GM18508 (cell line): Measurements from ENCODE around the gene KPRP.

Source experiments
- ATAC-seq: cut with Tn5 transposase; IDR thresholded peaks from one replicate; pipeline ENCODE4 v1.9.1; 2021; ENCODE audit warnings: moderate number of reproducible peaks; ENCODE audit not compliant: insufficient read depth, unreplicated experiment

KPRP gene

DNA sequence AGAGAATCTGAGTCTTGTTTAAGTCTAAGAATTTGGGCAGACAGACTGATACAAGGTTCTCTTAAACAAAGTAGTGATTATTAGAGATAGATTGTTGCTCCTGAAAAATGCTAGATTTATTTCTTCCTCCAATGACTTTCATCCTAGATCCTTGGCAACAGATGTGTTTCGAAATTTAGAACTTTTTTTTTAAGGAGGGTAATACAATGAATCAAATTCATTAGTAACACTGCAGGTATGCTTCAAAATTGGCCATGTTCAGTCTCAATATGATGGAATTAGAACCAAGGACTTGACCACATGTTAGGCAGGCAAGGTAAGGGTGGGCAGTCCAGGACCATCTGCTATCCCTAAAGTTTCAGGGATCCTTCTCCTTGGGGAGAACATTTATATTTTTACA, 12.6 kb downstream of the KPRP start:
- ATAC-seq = no peak

DNA sequence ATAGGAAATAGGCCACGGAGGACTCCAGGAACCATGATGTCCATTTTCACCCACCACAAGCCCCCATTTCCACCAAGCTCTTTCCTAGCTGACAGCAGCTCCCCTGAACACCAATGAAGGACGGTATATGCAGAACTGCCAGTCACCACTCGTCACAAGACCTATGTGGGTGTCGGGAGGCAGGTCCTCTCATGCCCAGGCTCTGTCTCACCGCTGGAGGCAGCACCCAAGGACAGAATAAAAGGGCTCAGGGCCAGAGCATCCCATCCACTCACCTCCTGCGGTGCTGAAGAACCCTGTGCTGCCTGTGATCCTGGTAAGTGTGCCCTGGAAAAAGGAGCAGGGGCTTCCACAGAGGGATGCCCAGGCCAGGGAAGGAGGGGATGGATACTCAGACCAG, 17.1 kb downstream of the KPRP start, which contains the start of gene LCE1F:
Gene LCE1F, plus strand, starts transcription at position 266 of the 400 bp plus-strand sequence. CDS start 1,232 bp downstream, outside the sequence.
- no peak for ATAC-seq

DNA sequence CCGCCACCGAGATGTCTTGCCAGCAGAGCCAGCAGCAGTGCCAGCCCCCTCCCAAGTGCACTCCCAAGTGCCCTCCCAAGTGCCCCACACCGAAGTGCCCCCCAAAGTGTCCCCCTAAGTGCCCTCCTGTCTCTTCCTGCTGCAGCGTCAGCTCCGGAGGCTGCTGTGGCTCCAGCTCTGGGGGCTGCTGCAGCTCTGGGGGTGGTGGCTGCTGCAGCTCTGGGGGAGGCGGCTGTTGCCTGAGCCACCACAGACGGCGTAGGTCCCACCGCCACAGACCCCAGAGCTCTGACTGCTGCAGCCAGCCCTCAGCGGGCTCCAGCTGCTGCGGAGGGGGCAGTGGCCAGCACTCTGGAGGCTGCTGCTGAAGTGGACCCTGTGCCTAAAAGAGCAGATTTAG, 18.5 kb downstream of the KPRP start:
- ATAC-seq = no peak

DNA sequence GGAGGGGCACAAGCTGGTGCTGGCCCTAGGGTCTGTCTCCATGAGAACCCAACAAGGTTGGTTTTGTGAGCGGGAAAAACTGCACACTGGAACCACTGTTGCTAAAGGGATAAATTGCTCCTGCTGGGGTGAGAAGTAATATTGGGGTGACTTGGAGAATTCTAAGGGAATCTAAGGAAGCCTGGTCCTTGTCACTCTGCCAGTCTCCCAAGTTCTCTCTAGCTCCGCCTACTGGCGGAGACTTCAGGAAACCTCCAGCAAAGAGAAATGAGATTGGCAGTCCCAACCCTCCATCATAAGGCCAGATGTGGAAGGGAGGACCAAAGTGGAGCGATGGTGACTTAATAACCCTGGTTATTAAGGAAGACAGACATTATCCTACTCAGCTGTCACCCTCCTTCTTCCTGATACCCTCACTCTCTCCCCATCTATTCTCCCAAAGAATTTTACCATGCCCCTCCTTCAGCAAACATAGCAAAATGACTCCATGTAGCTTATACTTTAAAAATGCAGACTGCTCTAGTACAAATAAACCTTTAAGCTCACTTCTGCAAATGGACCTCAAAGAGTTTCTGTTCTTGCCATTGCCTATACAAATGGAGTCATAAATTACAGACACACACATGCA, 19.8 kb downstream of the KPRP start:
- no peak for ATAC-seq

DNA sequence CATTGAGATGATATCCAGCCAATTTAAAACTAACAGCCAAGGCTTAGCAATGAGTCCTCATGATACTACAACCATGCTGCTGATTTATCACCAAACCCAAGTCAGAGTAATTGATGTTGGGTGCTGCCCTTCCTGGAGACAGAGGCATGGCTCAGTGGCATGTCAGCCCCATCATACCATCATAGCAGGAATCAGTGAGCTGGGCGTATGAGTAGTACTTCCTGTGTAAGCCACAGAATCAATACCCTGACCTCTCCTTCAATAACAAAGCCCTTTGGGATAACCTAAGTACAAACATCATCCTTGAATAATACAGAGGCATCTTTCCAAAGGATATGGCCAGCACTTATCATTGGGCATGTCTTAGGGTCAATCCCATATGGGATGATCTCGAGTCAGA, 25.3 kb downstream of the KPRP start:
- ATAC-seq = no peak

DNA sequence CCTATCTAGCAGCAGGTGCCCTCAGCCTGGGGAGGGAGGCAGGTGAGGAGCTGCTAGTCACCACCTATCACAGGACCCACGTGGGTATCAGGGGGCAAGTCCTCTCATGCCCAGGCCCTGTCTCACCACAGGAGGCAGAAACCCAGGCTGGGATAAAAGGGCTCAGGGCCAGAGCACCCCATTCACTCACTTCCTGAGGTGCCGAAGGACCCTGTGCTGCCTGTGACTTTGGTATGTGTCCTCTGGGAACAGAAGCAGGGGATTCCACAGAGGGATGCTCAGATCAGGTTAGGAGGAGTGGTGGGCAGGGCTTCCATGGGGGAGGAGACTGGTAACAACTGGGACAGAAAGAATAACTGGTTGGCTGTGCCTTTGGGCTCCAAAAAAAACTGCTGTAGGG, 28.3 kb downstream of the KPRP start, which contains the start of gene LCE1E:
Gene LCE1E, plus strand, starts transcription at position 181 of the 400 bp plus-strand sequence. CDS start 1,043 bp downstream, outside the sequence.
- ATAC-seq = no peak

DNA sequence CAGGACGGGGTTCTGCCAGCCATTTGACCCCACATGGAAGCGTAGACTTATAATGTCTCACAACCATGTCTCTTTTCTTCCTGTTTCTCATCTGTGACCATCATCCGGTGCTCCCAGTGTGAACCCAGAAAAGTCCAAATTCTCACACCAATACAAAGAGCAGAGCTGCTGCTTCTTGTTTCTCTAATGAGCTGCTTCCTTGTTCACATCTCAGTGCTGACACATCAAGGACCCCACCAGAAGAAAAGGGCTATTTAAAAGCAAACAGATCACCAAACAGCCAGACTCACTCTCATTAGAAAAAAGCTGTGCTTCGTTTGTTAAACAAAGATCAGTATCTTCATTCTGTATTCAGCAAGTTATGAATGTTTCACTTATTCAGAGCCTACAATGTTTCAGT, 37.9 kb downstream of the KPRP start:
- ATAC-seq = no peak

DNA sequence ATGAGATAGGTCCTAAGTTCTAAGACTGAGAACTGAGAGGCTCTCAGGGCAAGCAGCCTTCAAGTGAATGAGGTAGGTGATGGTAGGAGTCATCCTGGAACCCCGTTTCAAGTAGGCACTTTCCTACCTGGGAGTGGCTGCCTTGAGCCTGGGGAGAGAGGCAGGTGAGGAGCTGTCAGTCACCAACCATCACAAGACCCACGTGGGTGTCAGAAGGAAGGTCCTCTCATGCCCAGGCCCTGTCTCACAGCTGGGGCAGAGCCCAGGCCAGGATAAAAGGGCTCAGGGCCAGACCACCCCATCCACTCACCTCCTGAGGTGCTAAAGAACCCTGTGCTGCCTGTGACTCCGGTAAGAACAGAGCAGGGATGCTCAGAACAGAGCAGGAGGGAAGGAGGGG, 38.6 kb downstream of the KPRP start, which contains the start of gene LCE1D:
Gene LCE1D, plus strand, starts transcription at position 301 of the 400 bp plus-strand sequence. CDS start 1,074 bp downstream, outside the sequence.
- ATAC-seq = no peak

DNA sequence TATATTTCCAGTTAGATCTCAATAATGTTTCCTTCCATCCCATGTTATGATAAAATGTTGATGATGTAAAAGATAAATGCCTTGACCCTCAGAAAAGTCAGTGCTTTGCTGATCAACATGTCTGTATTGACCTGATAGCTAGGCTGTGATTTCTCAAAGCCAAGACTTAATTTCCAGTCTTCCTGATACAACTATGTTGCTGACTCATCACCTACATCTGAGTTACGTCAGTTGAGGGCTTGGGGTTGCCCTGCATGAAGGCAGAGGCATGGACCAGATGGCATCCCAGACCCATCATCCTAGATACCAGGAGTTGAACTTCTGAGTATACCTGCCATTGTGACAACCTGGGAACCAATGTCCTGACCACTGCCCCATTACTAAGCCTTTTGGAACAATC, 43.5 kb downstream of the KPRP start:
- ATAC-seq = no peak

DNA sequence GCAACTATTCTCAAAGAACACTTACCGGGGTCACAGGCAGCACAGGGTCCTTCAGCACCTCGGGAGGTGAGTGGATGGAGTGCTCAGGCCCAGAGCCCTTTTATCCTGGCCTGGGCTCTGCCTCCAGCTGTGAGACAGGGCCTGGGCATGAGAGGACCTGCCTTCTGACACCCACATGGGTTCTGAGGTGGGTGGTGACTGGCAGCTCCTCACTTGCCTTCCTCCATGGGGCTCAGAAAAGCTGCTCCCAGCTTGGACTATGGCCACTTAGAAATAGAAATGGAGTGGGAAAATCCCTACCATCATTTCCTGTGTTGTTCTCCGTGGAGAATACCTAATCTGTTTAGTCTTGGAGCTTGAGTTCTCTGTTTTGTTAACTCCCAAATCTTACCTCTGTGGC, 48.8 kb downstream of the KPRP start, which contains the start of gene LCE1C:
Gene LCE1C, minus strand, starts transcription at position 76 of the 400 bp plus-strand sequence. CDS start 1,173 bp downstream, outside the sequence.
- no peak for ATAC-seq

DNA sequence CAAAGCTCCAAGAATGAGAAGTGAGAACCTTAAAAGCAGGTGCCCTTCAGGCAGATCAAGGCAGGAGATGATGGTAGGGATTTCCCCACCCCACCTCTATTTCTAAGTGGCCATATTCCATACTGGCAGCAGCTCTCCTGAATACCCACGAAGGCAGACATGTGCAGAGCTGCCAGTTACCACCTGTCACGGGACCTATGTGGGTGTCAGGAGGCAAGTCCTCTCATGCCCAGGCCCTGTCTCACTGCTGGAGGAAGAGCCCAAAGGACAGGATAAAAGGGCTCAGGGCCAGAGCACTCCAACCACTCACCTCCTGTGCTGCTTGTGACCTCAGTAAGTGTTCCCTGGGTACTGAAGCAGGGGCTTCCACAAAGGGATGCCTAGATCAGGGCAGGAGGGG, 53.2 kb downstream of the KPRP start:
- ATAC-seq = no peak
